B cell (primary cell): Measurements from ENCODE around the gene MAGI2. TPM values are rescaled to one million over a fixed set of nuclear protein-coding genes. Genes with fewer than 3 reads are reported as not detected.

Experiments used
- ATAC-seq: fragments of 200-7000 bp; cut with Tn5 transposase; one replicate; pipeline ENCODE4 v1.10.0; 2021; ENCODE audit warnings: low read depth, mild to moderate bottlenecking, moderate number of reproducible peaks, moderate library complexity
- CTCF ChIA-PET: fragments of 350-600 bp; sonication (Branson Sonifier 250); formaldehyde crosslinking; loops from one replicate; lab custom pipeline; 2021; ENCODE audit warnings: antibody characterized with exemption, inconsistent platforms; lab: Charles Lee
- POLR2A ChIA-PET: fragments of 350-600 bp; sonication (Branson Sonifier 250); formaldehyde crosslinking; loops from one replicate; lab custom pipeline; 2021; ENCODE audit warnings: antibody characterized with exemption; lab: Charles Lee
- DNase-seq: peaks from one replicate; pipeline ENCODE4 v3.0.0; 2013
- H2AFZ ChIP-seq: 2 replicates; pipeline ENCODE4 v1.6.1; 2012; ENCODE audit warnings: mild to moderate bottlenecking, low read depth, low read length; ENCODE audit not compliant: insufficient read depth, poor library complexity, severe bottlenecking
- H3K27ac ChIP-seq, 2 donors: 1 replicate in 1 of 2; 2 replicates in 1 of 2; pipeline ENCODE4 v1.5.1; 2012 to 2013; ENCODE audit warnings: low read length in 2 of 2, mild to moderate bottlenecking in 2 of 2, moderate library complexity in 1 of 2
- H3K27me3 ChIP-seq, 4 experiments: fragments of 200-600 bp in 1 of 4; sonication (generic) in 1 of 4; replicated peaks in 1 of 4; 1 replicate in 2 of 4; 2 replicates in 2 of 4; pipeline versions ENCODE4 v1.6.1 to v1.7.0; 2013 to 2016; ENCODE audit warnings: low read length in 3 of 4, mild to moderate bottlenecking in 2 of 4, mixed read lengths in 1 of 4, moderate library complexity in 1 of 4; ENCODE audit not compliant: insufficient read depth in 4 of 4, control insufficient read depth in 3 of 4; ENCODE audit errors: control extremely low read depth in 1 of 4
- H3K36me3 ChIP-seq, 2 experiments: replicated peaks in 1 of 2; 1 replicate in 1 of 2; 2 replicates in 1 of 2; pipeline versions ENCODE4 v1.6.1 to v1.7.1; 2013; ENCODE audit warnings: low read length in 1 of 2; ENCODE audit not compliant: insufficient read depth in 2 of 2, control insufficient read depth in 1 of 2; ENCODE audit errors: control extremely low read depth in 1 of 2, extremely low read depth in 1 of 2
- H3K4me1 ChIP-seq, 2 donors: fragments of 200-600 bp in 1 of 2; sonication (generic) in 1 of 2; 1 replicate in 1 of 2; 2 replicates in 1 of 2; pipeline versions ENCODE4 v1.5.1 to v1.6.1; 2013 to 2017; ENCODE audit warnings: low read length in 2 of 2; ENCODE audit not compliant: control insufficient read depth in 2 of 2, insufficient read depth in 2 of 2
- H3K4me2 ChIP-seq: replicated peaks from 2 replicates; pipeline ENCODE3; 2012; ENCODE audit warnings: mild to moderate bottlenecking, low read depth, low read length; ENCODE audit not compliant: poor library complexity, severe bottlenecking
- H3K4me3 ChIP-seq, 5 experiments: fragments of 200-600 bp in 1 of 5; sonication (generic) in 1 of 5; 1 replicate in 3 of 5; 2 replicates in 2 of 5; pipeline versions ENCODE4 v1.5.1 to v1.7.0; 2011 to 2016; ENCODE audit warnings: low read length in 4 of 5, mild to moderate bottlenecking in 4 of 5, low read depth in 2 of 5, control low read depth in 1 of 5, moderate library complexity in 1 of 5; ENCODE audit not compliant: insufficient read depth in 1 of 5; ENCODE audit errors: control extremely low read depth in 1 of 5, extremely low read depth in 1 of 5
- H3K79me2 ChIP-seq: fragments of 200-600 bp; sonication (generic); one replicate; pipeline ENCODE4 v1.6.0; 2016; ENCODE audit warnings: low read length; ENCODE audit not compliant: control insufficient read depth, insufficient read depth
- H3K9ac ChIP-seq: fragments of 200-600 bp; sonication (generic); 2 replicates; pipeline ENCODE4 v1.6.1; 2017; ENCODE audit warnings: mild to moderate bottlenecking, low read length, moderate library complexity
- H3K9me3 ChIP-seq, 3 donors: one replicate each; pipeline versions ENCODE4 v1.6.1 to v1.7.1; 2013; ENCODE audit warnings: low read length in 2 of 3; ENCODE audit not compliant: control insufficient read depth in 2 of 3, insufficient read depth in 1 of 3; ENCODE audit errors: control extremely low read depth in 1 of 3
- H4K20me1 ChIP-seq: 2 replicates; pipeline ENCODE4 v1.6.0; 2012; ENCODE audit warnings: mild to moderate bottlenecking, low read length; ENCODE audit not compliant: insufficient read depth, control insufficient read depth, poor library complexity, severe bottlenecking
- H3K27ac Mint-ChIP-seq: one replicate; pipeline ENCODE4 v1.8.0; 2021; ENCODE audit warnings: mixed read lengths
- H3K27me3 Mint-ChIP-seq: one replicate; pipeline ENCODE4 v1.8.0; 2021; ENCODE audit warnings: mixed read lengths
- H3K4me1 Mint-ChIP-seq: one replicate; pipeline ENCODE4 v1.8.0; 2021; ENCODE audit warnings: mixed read lengths
- H3K4me3 Mint-ChIP-seq: one replicate; pipeline ENCODE4 v1.8.0; 2021; ENCODE audit warnings: mixed read lengths
- H3K9me3 Mint-ChIP-seq: one replicate; pipeline ENCODE4 v1.8.0; 2022; ENCODE audit warnings: mixed read lengths; ENCODE audit not compliant: insufficient read depth
- CTCF ChIP-seq: fragments of 200-600 bp; IDR thresholded peaks from one replicate; pipeline ENCODE4 v1.8.0; 2022; ENCODE audit warnings: antibody characterized with exemption, mild to moderate bottlenecking
- EZH2 ChIP-seq: IDR thresholded peaks from 2 replicates; pipeline ENCODE4 v1.6.1; 2012; ENCODE audit warnings: borderline replicate concordance, low read depth, mild to moderate bottlenecking, moderate library complexity, low read length; ENCODE audit not compliant: insufficient read depth, poor library complexity, severe bottlenecking
- WGBS: methylation state at CpG from one replicate; pipeline ENCODE4 v1.1.5; 2013; ENCODE audit warnings: missing lambda C conversion rate; ENCODE audit not compliant: insufficient coverage; 5-methylcytosine and 5-hydroxymethylcytosine counted together
- intact Hi-C: fragments of 100-400 bp; cut with micrococcal nuclease; formaldehyde crosslinking; loops from one replicate; pipeline ENCODE4 v1.10.0; 2022
- polyA plus RNA-seq: library from polyadenylated mRNA; depleted of rRNA; stranded (reverse); fragments of >200 nt; gene quantifications from 2 replicates; pipeline ENCODE4 v1.2.3, GENCODE V29; 2012
- total RNA-seq, 2 donors: library from RNA; stranded (reverse); fragments of 120-200 nt in 1 of 2; gene quantifications; 1 replicate in 1 of 2; 2 replicates in 1 of 2; pipeline versions ENCODE4 v1.2.3 to v1.2.4, GENCODE V29; 2013 to 2022

The MAGI2 gene
- total and polyA plus RNA-seq, 2 donors (not counting 1 experiment from before 2014, with no cell fraction given): 0.16 to 0.64 TPM

- ChIA-PET POLR2A (no interaction called here), CTCF (no interaction called here)
- no peak overlapping the region for H3K27ac ChIP-seq
- no peaks in the 10 kb centered on the region for H3K27me3 Mint-ChIP-seq
- no peak overlapping the region for H2AFZ ChIP-seq
- H3K4me3 Mint-ChIP-seq: no peak overlapping the region
- intact Hi-C loops: no loop called here
- no peak overlapping the region for H3K9ac ChIP-seq
- no peaks in the 10 kb centered on the region for H3K9me3 ChIP-seq
- H3K79me2 ChIP-seq: no peaks in the 10 kb centered on the region
- DNase-seq (no peak), ATAC-seq (no peak)
- no peaks in the 10 kb centered on the region for H3K4me1 Mint-ChIP-seq
- no peak overlapping the region for H3K4me3 ChIP-seq
- no peaks in the 10 kb centered on the region for H3K27me3 ChIP-seq
- TF ChIP-seq EZH2 (no peak), CTCF (no peak)
- no CpG with 5 or more reads among the region's 1 CpG for WGBS
- no peak overlapping the region for H3K4me2 ChIP-seq
- no peaks in the 10 kb centered on the region for H3K36me3 ChIP-seq
- no peaks in the 10 kb centered on the region for H3K9me3 Mint-ChIP-seq
- no peak overlapping the region for H3K27ac Mint-ChIP-seq
- no peaks in the 10 kb centered on the region for H3K4me1 ChIP-seq
- H4K20me1 ChIP-seq: no peaks in the 10 kb centered on the region
These were observed 167.3 kb downstream of the MAGI2 start for GRCh38 chr7:79286181-79286580.

DNA sequence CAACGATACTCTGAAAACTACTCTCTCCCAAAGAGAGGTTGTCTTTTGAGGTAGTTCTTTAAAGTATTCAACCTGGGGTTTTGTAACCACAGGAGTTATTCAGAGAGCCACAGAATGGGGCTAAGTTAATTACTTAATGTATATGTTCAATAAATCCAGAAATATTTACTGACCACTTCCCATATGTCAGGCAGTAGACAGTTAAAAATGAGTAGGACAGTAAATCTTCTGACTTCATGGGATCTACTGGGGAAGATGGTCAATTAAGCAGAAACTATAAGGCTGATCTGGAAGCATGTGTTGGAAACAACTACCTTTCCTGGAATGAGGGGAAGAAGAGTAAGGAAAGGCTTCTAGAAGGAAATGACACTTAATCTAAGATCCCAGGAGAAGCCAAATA is 167.7 kb downstream of the MAGI2 start:
- Histone ChIP-seq H4K20me1 (no peaks in the 10 kb centered on the region), H3K4me1 (no peaks in the 10 kb centered on the region), H3K4me3 (no peak overlapping the region), H3K9ac (no peak overlapping the region), H3K27ac (no peak overlapping the region), H3K4me2 (no peak overlapping the region), H2AFZ (no peak overlapping the region), H3K36me3 (no peaks in the 10 kb centered on the region), H3K79me2 (no peaks in the 10 kb centered on the region), H3K27me3 (no peaks in the 10 kb centered on the region), H3K9me3 (no peaks in the 10 kb centered on the region)
- ATAC-seq: no peak
- TF ChIP-seq CTCF: no peak
- TF ChIP-seq EZH2: no peak
- POLR2A ChIA-PET: no interaction called here
- Mint-ChIP-seq H3K27ac (no peak overlapping the region), H3K27me3 (no peaks in the 10 kb centered on the region), H3K9me3 (no peaks in the 10 kb centered on the region), H3K4me1 (no peaks in the 10 kb centered on the region), H3K4me3 (no peak overlapping the region)
- intact Hi-C loops: no loop called here
- CTCF ChIA-PET: no interaction called here
- WGBS: no CpG with 5 or more reads among the region's 1 CpG
- DNase-seq: no peak
